Fibroblast of lung (primary cell): Measurements from ENCODE around the gene CENPF. TPM values are rescaled to one million over a fixed set of nuclear protein-coding genes. Genes with fewer than 3 reads are reported as not detected.

Experiments
- DNase-seq, 2 donors: peaks; one replicate each; pipeline versions ENCODE4 v3.0.0 to v3.0.0-alpha.2; 2010; ENCODE audit warnings: low read depth in 2 of 2
- H2AFZ ChIP-seq: 2 replicates; pipeline ENCODE4 v1.5.1; 2012; ENCODE audit warnings: low read length, control low read depth, inconsistent platforms
- H3K27ac ChIP-seq: 2 replicates; pipeline ENCODE4 v1.5.1; 2011; ENCODE audit warnings: low read length, control low read depth; ENCODE audit not compliant: insufficient read depth
- H3K27me3 ChIP-seq: 2 replicates; pipeline ENCODE4 v1.5.1; 2011; ENCODE audit warnings: mild to moderate bottlenecking, low read length; ENCODE audit not compliant: control insufficient read depth, insufficient read depth
- H3K36me3 ChIP-seq: 2 replicates; pipeline ENCODE4 v1.5.1; 2011; ENCODE audit warnings: low read length; ENCODE audit not compliant: control insufficient read depth, insufficient read depth
- H3K4me1 ChIP-seq: 2 replicates; pipeline ENCODE4 v1.5.1; 2011; ENCODE audit warnings: low read length; ENCODE audit not compliant: control insufficient read depth, insufficient read depth; ENCODE audit errors: extremely low read depth
- H3K4me2 ChIP-seq: 2 replicates; pipeline ENCODE4 v1.5.1; 2011; ENCODE audit warnings: low read length, control low read depth; ENCODE audit not compliant: insufficient read depth; ENCODE audit errors: extremely low read depth
- H3K4me3 ChIP-seq, 4 experiments: fragments of 200-600 bp in 1 of 4; sonication (generic) in 1 of 4; replicated peaks in 1 of 4; 2 replicates each; pipeline ENCODE4 v1.5.1; 2011 to 2016; ENCODE audit warnings: low read length in 4 of 4, low read depth in 3 of 4, mild to moderate bottlenecking in 3 of 4, control low read depth in 2 of 4, inconsistent platforms in 1 of 4, mixed read lengths in 1 of 4; ENCODE audit not compliant: insufficient read depth in 1 of 4; ENCODE audit errors: control extremely low read depth in 1 of 4
- H3K79me2 ChIP-seq: 2 replicates; pipeline ENCODE4 v1.5.1; 2012; ENCODE audit warnings: mild to moderate bottlenecking, low read length, inconsistent platforms; ENCODE audit not compliant: control insufficient read depth, insufficient read depth
- H3K9ac ChIP-seq: 2 replicates; pipeline ENCODE4 v1.5.1; 2011; ENCODE audit warnings: mild to moderate bottlenecking, low read length, control low read depth; ENCODE audit not compliant: insufficient read depth
- H3K9me3 ChIP-seq: 2 replicates; pipeline ENCODE4 v1.5.1; 2012; ENCODE audit warnings: low read depth, low read length; ENCODE audit not compliant: control insufficient read depth, insufficient read depth
- H4K20me1 ChIP-seq: 2 replicates; pipeline ENCODE4 v1.5.1; 2011; ENCODE audit warnings: low read length; ENCODE audit not compliant: control insufficient read depth, insufficient read depth; ENCODE audit errors: extremely low read depth
- CTCF ChIP-seq, 2 donors: IDR thresholded peaks in 1 of 2; conservative IDR thresholded peaks in 1 of 2; 1 replicate in 1 of 2; 2 replicates in 1 of 2; pipeline ENCODE4 v1.5.1; 2011 to 2012; ENCODE audit warnings: low read length in 2 of 2, control low read depth in 1 of 2, inconsistent platforms in 1 of 2, low read depth in 1 of 2, mild to moderate bottlenecking in 1 of 2
- EZH2 ChIP-seq: IDR thresholded peaks from 2 replicates; pipeline ENCODE4 v1.5.1; 2012; ENCODE audit warnings: low read length, control low read depth, mild to moderate bottlenecking; ENCODE audit errors: missing control alignments
- polyA plus RNA-seq, 2 donors: library from polyadenylated mRNA; depleted of rRNA in 1 of 2; stranded (reverse) in 1 of 2; unstranded in 1 of 2; fragments of >200 nt; gene quantifications; 2 replicates each; pipeline ENCODE4 v1.2.1, GENCODE V29; 2011 to 2012; ENCODE audit warnings: missing spikeins in 1 of 2
- total RNA-seq: library from RNA; depleted of rRNA; stranded (reverse); fragments of >200 nt; gene quantifications from 2 replicates; pipeline ENCODE4 v1.2.1, GENCODE V29; 2014

Gene CENPF
- total and polyA plus RNA-seq, 2 donors (not counting 1 experiment from before 2014, with no cell fraction given): 12.0 to 13.2 TPM

GRCh38 chr1:214638997-214639396 is 36.0 kb downstream of the CENPF start:
- Histone ChIP-seq H3K27me3 (no peaks in the 10 kb centered on the region), H3K36me3 (peaks cover 1% of the 10 kb centered on the region), H3K9me3 (no peaks in the 10 kb centered on the region), H3K4me3 (no peak overlapping the region), H3K4me2 (no peak overlapping the region), H3K4me1 (no peaks in the 10 kb centered on the region), H3K9ac (no peak overlapping the region), H3K27ac (no peak overlapping the region), H2AFZ (no peak overlapping the region), H3K79me2 (no peaks in the 10 kb centered on the region), H4K20me1 (no peaks in the 10 kb centered on the region)
- peak in 1 of 2 donors; percentile 43 for DNase-seq
- TF ChIP-seq CTCF (conservative IDR thresholded peaks at IDR 0.05 in 1 of 2, IDR thresholded peaks at IDR 0.05 in 1 of 2; ENCODE audit: low read depth in 1 of 2, low read length in 2 of 2): no peak

GRCh38 chr1:214640431-214641213 is 37.6 kb downstream of the CENPF start:
- no peak overlapping the region for H3K9ac ChIP-seq
- no peak overlapping the region for H3K4me2 ChIP-seq
- H3K27me3 ChIP-seq: no peaks in the 10 kb centered on the region
- H4K20me1 ChIP-seq: no peaks in the 10 kb centered on the region
- H3K79me2 ChIP-seq: no peaks in the 10 kb centered on the region
- H3K4me3 ChIP-seq: no peak overlapping the region
- no peak overlapping the region for H3K27ac ChIP-seq
- H3K4me1 ChIP-seq: no peaks in the 10 kb centered on the region
- no peak for TF ChIP-seq CTCF (conservative IDR thresholded peaks at IDR 0.05 in 1 of 2, IDR thresholded peaks at IDR 0.05 in 1 of 2; ENCODE audit: low read depth in 1 of 2, low read length in 2 of 2)
- TF ChIP-seq EZH2: no peak
- H2AFZ ChIP-seq: no peak overlapping the region
- H3K9me3 ChIP-seq: no peaks in the 10 kb centered on the region
- H3K36me3 ChIP-seq: peaks cover 1% of the 10 kb centered on the region
- DNase-seq: no peak

GRCh38 chr1:214641214-214641895 is 38.4 kb downstream of the CENPF start:
- Histone ChIP-seq H3K27ac (no peak overlapping the region), H3K79me2 (no peaks in the 10 kb centered on the region), H3K4me2 (no peak overlapping the region), H4K20me1 (no peaks in the 10 kb centered on the region), H3K9ac (no peak overlapping the region), H3K36me3 (peaks cover 1% of the 10 kb centered on the region), H2AFZ (no peak overlapping the region), H3K27me3 (no peaks in the 10 kb centered on the region), H3K4me1 (no peaks in the 10 kb centered on the region), H3K4me3 (no peak overlapping the region), H3K9me3 (no peaks in the 10 kb centered on the region)
- no peak for DNase-seq
- TF ChIP-seq CTCF (conservative IDR thresholded peaks at IDR 0.05 in 1 of 2, IDR thresholded peaks at IDR 0.05 in 1 of 2; ENCODE audit: low read depth in 1 of 2, low read length in 2 of 2): no peak
- no peak for TF ChIP-seq EZH2
